CD4-positive, alpha-beta T cell treated with Interleukin-4 for 1 hour (primary cell): Measurements from ENCODE around the gene FASN.
A peak's percentile ranks its signal among the peaks of the same experiment; 100 is the strongest.

Source experiments
- DNase-seq, 2 donors: peaks; one replicate each; pipeline ENCODE4 v3.0.0-alpha.2; 2020 to 2022

FASN gene

GRCh38 chr17:82100502-82101298, 2.7 kb upstream of the FASN start:
- DNase-seq: no peak

- peak in 1 of 2 donors; percentile 18 for DNase-seq
Observed at GRCh38 chr17:82098939-82099763, 1.1 kb upstream of the FASN start.

GRCh38 chr17:82097919-82098168, 192 bp downstream of the FASN start:
- DNase-seq: no peak

- peak in 1 of 2 donors; percentile 24 for DNase-seq
Observed at GRCh38 chr17:82097184-82097918, 685 bp downstream of the FASN start.

GRCh38 chr17:82096709-82097183, 1.3 kb downstream of the FASN start:
- DNase-seq: no peak

- no peak for DNase-seq
Observed at GRCh38 chr17:82095777-82096708, 2.0 kb downstream of the FASN start.

- no peak for DNase-seq
Observed at GRCh38 chr17:82094931-82095776, 2.9 kb downstream of the FASN start.

- DNase-seq: no peak
Observed at GRCh38 chr17:82092995-82093751, 4.9 kb downstream of the FASN start.

GRCh38 chr17:82092628-82092994, 5.4 kb downstream of the FASN start:
- DNase-seq: no peak

GRCh38 chr17:82092094-82092586, 5.9 kb downstream of the FASN start:
- DNase-seq: no peak

GRCh38 chr17:82091264-82092066, 6.6 kb downstream of the FASN start:
- DNase-seq: no peak

GRCh38 chr17:82090549-82091263, 7.3 kb downstream of the FASN start:
- DNase-seq: no peak

GRCh38 chr17:82089723-82090548, 8.1 kb downstream of the FASN start:
- DNase-seq: no peak

- DNase-seq: no peak
Observed at GRCh38 chr17:82088838-82089722, 9.0 kb downstream of the FASN start.

GRCh38 chr17:82087961-82088837, 9.8 kb downstream of the FASN start:
- DNase-seq: no peak
